DOHH2 (cell line): ENCODE results near the gene MYH16.
"Not testable (repeated sequence)": the region's sequence is repeated elsewhere in the genome, so short reads cannot be mapped to it uniquely, and the experiment has no call there.

Experiments used
- H3F3A ChIP-seq: fragments of 200-600 bp; sonication (generic), shearing (Covaris generic); 2 replicates; pipeline ENCODE4 v1.6.0; 2016; ENCODE audit warnings: antibody characterized with exemption, mild to moderate bottlenecking; ENCODE audit not compliant: control insufficient read depth, insufficient read depth
- H3K27ac ChIP-seq: fragments of 200-600 bp; sonication (generic); 2 replicates; pipeline ENCODE4 v1.5.1; 2014; ENCODE audit warnings: low read depth, mild to moderate bottlenecking, low read length, moderate library complexity
- H3K27me3 ChIP-seq: fragments of 200-600 bp; sonication (generic); 2 replicates; pipeline ENCODE4 v1.6.1; 2014; ENCODE audit warnings: mild to moderate bottlenecking, low read length, mixed read lengths; ENCODE audit not compliant: control insufficient read depth
- H3K36me3 ChIP-seq: fragments of 200-600 bp; sonication (generic); 2 replicates; pipeline ENCODE4 v1.6.1; 2014; ENCODE audit warnings: mild to moderate bottlenecking, low read length, moderate library complexity, mixed read lengths; ENCODE audit not compliant: control insufficient read depth
- H3K4me1 ChIP-seq: fragments of 200-600 bp; sonication (generic); 2 replicates; pipeline ENCODE4 v1.6.1; 2014; ENCODE audit warnings: mild to moderate bottlenecking, low read length, mixed read lengths; ENCODE audit not compliant: control insufficient read depth
- H3K4me2 ChIP-seq: fragments of 200-600 bp; sonication (generic); 2 replicates; pipeline ENCODE4 v1.6.0; 2014; ENCODE audit warnings: mild to moderate bottlenecking, low read length, moderate library complexity
- H3K4me3 ChIP-seq: fragments of 200-600 bp; sonication (generic); 2 replicates; pipeline ENCODE4 v1.5.1; 2014; ENCODE audit warnings: mild to moderate bottlenecking, low read length, mixed read lengths
- H3K79me2 ChIP-seq: fragments of 200-600 bp; sonication (generic); 2 replicates; pipeline ENCODE4 v1.6.1; 2014; ENCODE audit warnings: mild to moderate bottlenecking, low read length, mixed read lengths; ENCODE audit not compliant: control insufficient read depth
- H3K9me2 ChIP-seq: fragments of 200-600 bp; sonication (generic); replicated peaks from 2 replicates; pipeline ENCODE4 v1.6.1; 2014; ENCODE audit warnings: mild to moderate bottlenecking, low read length, mixed read lengths; ENCODE audit not compliant: control insufficient read depth
- H3K9me3 ChIP-seq: fragments of 200-600 bp; sonication (generic); 2 replicates; pipeline ENCODE4 v1.6.1; 2014; ENCODE audit warnings: antibody characterized with exemption, low read length, mixed read lengths; ENCODE audit not compliant: control insufficient read depth, insufficient read depth
- H4K20me1 ChIP-seq: fragments of 200-600 bp; sonication (generic); 2 replicates; pipeline ENCODE4 v1.6.0; 2014; ENCODE audit warnings: low read depth, mild to moderate bottlenecking, antibody characterized with exemption, low read length, moderate library complexity; ENCODE audit not compliant: control insufficient read depth, insufficient read depth
- CTCF ChIP-seq: fragments of 200-600 bp; sonication (generic); IDR thresholded peaks from one replicate; pipeline ENCODE4 v1.5.1; 2014; ENCODE audit warnings: antibody characterized with exemption, mild to moderate bottlenecking, low read depth, low read length; ENCODE audit not compliant: poor library complexity, severe bottlenecking
- EZH2phosphoT487 ChIP-seq: fragments of 200-600 bp; sonication (generic); IDR thresholded peaks from 2 replicates; pipeline ENCODE4 v1.6.1; 2017; ENCODE audit warnings: borderline replicate concordance, mild to moderate bottlenecking, antibody characterized with exemption, low read length, moderate library complexity, mixed read lengths

The MYH16 gene

GRCh38 chr7:99275496-99275895 lies 2.9 kb downstream of the MYH16 start:
- Histone ChIP-seq H3K27me3 (no peaks in the 10 kb centered on the region), H3K9me2 (no peaks in the 10 kb centered on the region), H3K36me3 (no peaks in the 10 kb centered on the region), H3K4me3 (no peak overlapping the region), H3K9me3 (no peaks in the 10 kb centered on the region), H3K79me2 (no peaks in the 10 kb centered on the region), H4K20me1 (no peaks in the 10 kb centered on the region), H3F3A (no peaks in the 10 kb centered on the region), H3K4me1 (no peaks in the 10 kb centered on the region), H3K4me2 (no peak overlapping the region), H3K27ac (no peak overlapping the region)
- TF ChIP-seq CTCF (no peak), EZH2phosphoT487 (no peak)

- H3K9me2 ChIP-seq, result no peaks in the 10 kb centered on the region
- no peaks in the 10 kb centered on the region for H3K9me3 ChIP-seq
- H3K4me2 ChIP-seq, result no peak overlapping the region
- no peaks in the 10 kb centered on the region for H3K79me2 ChIP-seq
- no peaks in the 10 kb centered on the region for H3K36me3 ChIP-seq
- H4K20me1 ChIP-seq, result no peaks in the 10 kb centered on the region
- H3K4me1 ChIP-seq, result no peaks in the 10 kb centered on the region
- H3K4me3 ChIP-seq, result no peak overlapping the region
- no peak for TF ChIP-seq CTCF
- no peak for TF ChIP-seq EZH2phosphoT487
- no peaks in the 10 kb centered on the region for H3K27me3 ChIP-seq
- no peaks in the 10 kb centered on the region for H3F3A ChIP-seq
- H3K27ac ChIP-seq, result no peak overlapping the region
These were observed 5.5 kb downstream of the MYH16 start for GRCh38 chr7:99278180-99278579.

- H3F3A ChIP-seq, H3K36me3 ChIP-seq, H3K27ac ChIP-seq, H3K4me2 ChIP-seq, H3K9me2 ChIP-seq, H3K79me2 ChIP-seq, H4K20me1 ChIP-seq, H3K27me3 ChIP-seq, H3K9me3 ChIP-seq, H3K4me3 ChIP-seq, H3K4me1 ChIP-seq: not testable (repeated sequence)
These were observed 11.5 kb downstream of the MYH16 start for GRCh38 chr7:99284165-99284564.

- H3K79me2 ChIP-seq, result no peaks in the 10 kb centered on the region
- H3K27ac ChIP-seq, result no peak overlapping the region
- H3K4me1 ChIP-seq, result no peaks in the 10 kb centered on the region
- no peaks in the 10 kb centered on the region for H3F3A ChIP-seq
- no peak for TF ChIP-seq CTCF
- no peak for TF ChIP-seq EZH2phosphoT487
- no peak overlapping the region for H3K4me3 ChIP-seq
- no peaks in the 10 kb centered on the region for H3K36me3 ChIP-seq
- no peaks in the 10 kb centered on the region for H3K9me3 ChIP-seq
- no peaks in the 10 kb centered on the region for H3K27me3 ChIP-seq
- H3K9me2 ChIP-seq, result no peaks in the 10 kb centered on the region
- no peak overlapping the region for H3K4me2 ChIP-seq
- H4K20me1 ChIP-seq, result 0 out of 2 replicates have a peak, but pooled peaks cover 4% of the 10 kb centered on the region
These were observed 15.3 kb downstream of the MYH16 start for GRCh38 chr7:99287779-99288534.
